NT2/D1 (cell line): Measurements from ENCODE around the gene SLC2A13.

ENCODE experiments used
- DNase-seq: peaks from one replicate; pipeline ENCODE4 v3.0.0-alpha.2; 2011; ENCODE audit warnings: low read depth, low spot score
- H3K27me3 ChIP-seq: 2 replicates; pipeline ENCODE4 v1.6.0; 2011; ENCODE audit warnings: mild to moderate bottlenecking; ENCODE audit not compliant: insufficient read length, insufficient read depth
- H3K36me3 ChIP-seq: 2 replicates; pipeline ENCODE4 v1.6.1; 2011; ENCODE audit warnings: mild to moderate bottlenecking, low read length, mixed read lengths; ENCODE audit not compliant: insufficient read depth, insufficient read length
- H3K4me1 ChIP-seq: 2 replicates; pipeline ENCODE4 v1.5.1; 2011; ENCODE audit not compliant: insufficient read depth, insufficient read length
- H3K4me3 ChIP-seq: 2 replicates; pipeline ENCODE4 v1.5.1; 2011; ENCODE audit warnings: low read depth; ENCODE audit not compliant: insufficient read length
- H3K9ac ChIP-seq: 2 replicates; pipeline ENCODE4 v1.6.0; 2011; ENCODE audit warnings: low read depth; ENCODE audit not compliant: insufficient read length
- H3K9me3 ChIP-seq: 2 replicates; pipeline ENCODE4 v1.5.1; 2011; ENCODE audit warnings: mild to moderate bottlenecking, low read length; ENCODE audit not compliant: insufficient read depth
- SUZ12 ChIP-seq: IDR thresholded peaks from 2 replicates; pipeline ENCODE4 v1.6.1; 2011; ENCODE audit not compliant: insufficient read length, insufficient read depth; ENCODE audit errors: extremely low read depth
- YY1 ChIP-seq: IDR thresholded peaks from 2 replicates; pipeline ENCODE4 v1.6.1; 2011; ENCODE audit not compliant: insufficient read length, insufficient read depth
- ZNF274 ChIP-seq: IDR thresholded peaks from 2 replicates; pipeline ENCODE4 v1.6.1; 2011; ENCODE audit warnings: mild to moderate bottlenecking, low read depth, low read length

Gene SLC2A13

DNA sequence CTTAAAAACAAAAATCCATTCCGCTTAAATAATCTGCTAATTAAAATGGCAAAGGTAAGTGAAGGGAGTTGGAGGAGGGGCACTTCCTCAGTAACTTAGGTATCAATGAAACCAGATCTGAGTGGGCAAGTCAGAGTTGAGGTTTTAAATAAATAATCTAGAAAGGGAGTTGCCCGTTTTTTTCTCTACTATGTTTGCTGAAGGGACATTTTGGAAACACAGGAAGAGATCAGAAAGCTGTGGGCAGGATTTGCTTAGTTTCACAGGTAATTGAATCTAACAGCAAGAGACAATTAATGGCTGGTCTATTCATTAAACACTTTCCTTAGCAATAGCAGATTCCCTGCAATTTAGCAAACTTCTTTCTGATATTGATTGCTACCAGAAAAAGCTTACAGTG, 300.2 kb downstream of the SLC2A13 start:
- H3K36me3 ChIP-seq: no peaks in the 10 kb centered on the region
- TF ChIP-seq ZNF274 (no peak), SUZ12 (no peak), YY1 (no peak)
- no peak overlapping the region for H3K4me3 ChIP-seq
- H3K9ac ChIP-seq: no peak overlapping the region
- DNase-seq: no peak
- H3K9me3 ChIP-seq: no peaks in the 10 kb centered on the region
- no peaks in the 10 kb centered on the region for H3K27me3 ChIP-seq
- no peaks in the 10 kb centered on the region for H3K4me1 ChIP-seq

DNA sequence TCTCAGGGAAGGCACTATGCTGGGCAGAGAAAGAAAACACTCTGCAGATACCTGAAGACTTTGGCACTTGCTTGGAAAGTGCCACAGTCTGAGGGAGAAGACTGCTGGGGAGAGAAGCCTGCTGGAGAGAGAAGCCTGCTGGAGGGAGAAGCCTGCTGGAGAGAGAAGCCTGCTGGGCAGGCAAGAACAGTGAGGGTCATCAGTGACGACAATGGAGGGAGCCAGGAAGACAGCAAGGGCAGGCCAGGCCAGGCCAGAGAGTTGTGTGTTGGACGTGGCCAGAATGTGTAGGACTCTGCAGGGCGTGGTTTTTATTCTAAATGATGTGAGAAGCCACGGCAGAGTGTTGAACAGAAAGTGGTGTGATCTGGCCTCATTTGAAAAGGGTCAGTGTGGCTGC, 301.0 kb downstream of the SLC2A13 start:
- Histone ChIP-seq H3K4me1 (no peaks in the 10 kb centered on the region), H3K9ac (no peak overlapping the region), H3K27me3 (no peaks in the 10 kb centered on the region), H3K36me3 (no peaks in the 10 kb centered on the region), H3K4me3 (no peak overlapping the region), H3K9me3 (no peaks in the 10 kb centered on the region)
- TF ChIP-seq ZNF274 (no peak), SUZ12 (no peak), YY1 (no peak)
- no peak for DNase-seq

DNA sequence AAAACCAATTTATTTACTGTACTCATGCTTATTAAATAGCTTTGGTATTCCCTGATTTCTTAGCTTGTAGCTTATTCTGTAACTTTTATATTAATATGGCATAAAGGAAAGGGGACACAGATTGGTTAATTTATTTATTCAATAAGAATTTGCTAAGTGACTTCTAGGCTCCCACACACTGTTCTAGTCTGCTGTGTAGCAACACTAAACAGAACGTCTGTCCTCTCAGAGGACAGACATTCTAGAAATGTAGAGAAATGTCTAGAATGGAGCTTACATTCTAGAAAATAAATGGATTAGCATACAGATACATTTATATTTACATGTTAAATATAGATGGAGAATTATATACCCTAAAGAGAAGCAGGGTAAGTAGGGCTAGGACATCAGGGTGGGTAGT, 301.4 kb downstream of the SLC2A13 start:
- TF ChIP-seq ZNF274 (no peak), YY1 (no peak), SUZ12 (no peak)
- H3K9me3 ChIP-seq: no peaks in the 10 kb centered on the region

DNA sequence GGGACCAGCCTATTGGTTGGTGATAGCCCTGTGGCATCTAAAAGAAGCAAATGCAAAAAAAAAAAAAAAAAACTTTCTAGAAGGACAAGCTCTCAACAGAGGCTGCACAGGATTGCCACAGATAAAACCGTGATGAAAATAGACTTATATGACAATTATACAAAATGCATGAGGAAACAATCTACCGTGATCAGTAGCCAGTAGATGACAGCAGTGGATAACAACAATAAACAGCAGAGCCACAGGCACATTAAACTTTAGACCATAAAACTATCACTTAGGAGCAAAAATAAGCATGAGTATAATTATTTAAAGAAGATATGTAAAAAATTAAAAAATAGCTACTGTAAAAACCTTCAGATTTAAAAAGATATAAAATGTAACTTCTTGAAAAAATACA, 302.7 kb downstream of the SLC2A13 start:
- Histone ChIP-seq H3K36me3 (no peaks in the 10 kb centered on the region), H3K9me3 (no peaks in the 10 kb centered on the region), H3K4me1 (no peaks in the 10 kb centered on the region), H3K9ac (no peak overlapping the region), H3K27me3 (no peaks in the 10 kb centered on the region), H3K4me3 (no peak overlapping the region)
- DNase-seq: no peak
- TF ChIP-seq ZNF274: no peak
- TF ChIP-seq SUZ12: no peak
- TF ChIP-seq YY1: no peak

More for the DNA sequence above, 301.4 kb downstream of the SLC2A13 start:
- no peaks in the 10 kb centered on the region for H3K36me3 ChIP-seq
- H3K4me3 ChIP-seq: no peak overlapping the region
- no peak for DNase-seq
- no peaks in the 10 kb centered on the region for H3K27me3 ChIP-seq
- no peak overlapping the region for H3K9ac ChIP-seq
- H3K4me1 ChIP-seq: no peaks in the 10 kb centered on the region

DNA sequence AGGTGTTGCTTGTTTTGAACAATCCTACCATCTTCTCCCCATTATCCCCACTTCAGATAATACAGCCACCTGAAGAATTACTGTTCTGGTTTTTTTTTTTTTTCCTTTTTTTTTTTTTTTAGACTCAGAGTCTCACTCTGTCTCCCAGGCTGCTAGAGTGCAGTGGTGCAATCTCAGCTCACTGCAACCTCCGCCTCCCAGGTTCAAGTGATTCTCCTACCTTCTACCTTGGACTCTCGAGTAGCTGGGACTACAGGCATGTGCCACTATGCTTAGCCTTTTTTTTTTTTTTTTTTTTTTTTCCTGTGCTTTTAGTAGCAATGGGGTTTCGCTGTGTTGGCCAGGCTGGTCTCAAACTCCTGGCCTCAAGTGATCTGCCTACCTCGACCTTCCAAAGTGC, 306.9 kb downstream of the SLC2A13 start:
- Histone ChIP-seq H3K4me1 (no peaks in the 10 kb centered on the region), H3K9ac (no peak overlapping the region), H3K27me3 (no peaks in the 10 kb centered on the region), H3K9me3 (no peaks in the 10 kb centered on the region), H3K4me3 (no peak overlapping the region), H3K36me3 (no peaks in the 10 kb centered on the region)
- TF ChIP-seq YY1: no peak
- TF ChIP-seq ZNF274: no peak
- TF ChIP-seq SUZ12: no peak
- no peak for DNase-seq

DNA sequence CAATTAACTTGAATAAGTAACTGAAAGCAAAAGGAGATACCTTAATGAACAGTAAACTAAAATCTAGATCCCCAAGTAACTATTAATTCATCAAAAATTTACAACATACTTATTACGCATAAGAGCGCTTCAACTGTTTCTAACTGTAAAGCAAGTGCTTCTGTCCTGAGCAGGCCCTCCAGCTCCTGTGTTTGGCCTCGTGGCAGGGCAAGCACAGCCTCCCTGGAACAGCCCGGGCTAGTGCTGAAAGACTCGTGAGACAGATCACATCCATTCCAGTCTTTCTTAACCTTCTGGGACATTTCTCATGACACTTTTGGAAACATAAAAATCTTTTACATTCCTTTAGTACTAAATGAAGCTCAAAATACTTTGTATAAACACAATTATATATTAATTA, 307.5 kb downstream of the SLC2A13 start:
- no peaks in the 10 kb centered on the region for H3K27me3 ChIP-seq
- H3K9ac ChIP-seq: no peak overlapping the region
- no peak overlapping the region for H3K4me3 ChIP-seq
- DNase-seq: no peak
- H3K9me3 ChIP-seq: no peaks in the 10 kb centered on the region
- H3K4me1 ChIP-seq: no peaks in the 10 kb centered on the region
- H3K36me3 ChIP-seq: no peaks in the 10 kb centered on the region
- no peak for TF ChIP-seq SUZ12
- TF ChIP-seq YY1: no peak
- no peak for TF ChIP-seq ZNF274

DNA sequence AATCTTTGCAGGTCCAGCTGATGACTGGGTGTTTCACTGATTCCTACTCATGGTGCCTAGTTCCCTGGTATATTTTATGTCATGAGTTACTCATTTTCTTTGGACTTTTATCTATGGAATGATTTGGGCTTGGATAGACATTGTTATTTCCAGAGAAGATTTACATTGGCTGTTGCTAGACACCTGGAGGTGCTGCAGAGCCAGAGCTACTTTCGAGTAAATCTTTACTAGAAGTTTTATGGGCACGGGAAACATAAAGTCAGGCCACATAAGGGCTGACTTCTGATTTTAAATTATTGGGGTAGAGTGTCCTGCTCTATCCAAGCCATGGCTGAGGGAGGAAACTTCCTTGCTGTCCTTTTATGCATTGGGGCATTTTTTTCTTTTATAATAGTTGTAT, 310.4 kb downstream of the SLC2A13 start:
- no peak for DNase-seq

More for the DNA sequence above, 310.4 kb downstream of the SLC2A13 start:
- H3K4me3 ChIP-seq: no peak overlapping the region
- no peaks in the 10 kb centered on the region for H3K9me3 ChIP-seq
- TF ChIP-seq ZNF274: no peak
- TF ChIP-seq SUZ12: no peak
- no peak for TF ChIP-seq YY1
- H3K4me1 ChIP-seq: no peaks in the 10 kb centered on the region
- H3K36me3 ChIP-seq: no peaks in the 10 kb centered on the region
- no peak overlapping the region for H3K9ac ChIP-seq
- H3K27me3 ChIP-seq: no peaks in the 10 kb centered on the region
